Endothelial cell of umbilical vein (primary cell): Measurements from ENCODE around the gene TRAP1. TPM values are rescaled to one million over a fixed set of nuclear protein-coding genes. Genes with fewer than 3 reads are reported as not detected.
A peak's percentile ranks its signal among the peaks of the same experiment; 100 is the strongest.

ENCODE experiments used
- BruUV-seq: library from RNA; stranded (reverse); fragments of 400-500 nt; replicated peaks from 2 replicates; lab custom pipeline; 2021; lab: Mats Ljungman, UMichigan
- CTCF ChIA-PET: fragments of 300-600, 350-600 bp; sonication (Branson Sonifier 250); formaldehyde crosslinking; loops from one replicate; lab custom pipeline; 2021; ENCODE audit warnings: antibody characterized with exemption, inconsistent platforms; lab: Charles Lee
- POLR2A ChIA-PET: fragments of 300-600, 350-600 bp; sonication (Branson Sonifier 250); formaldehyde crosslinking; loops from one replicate; lab custom pipeline; 2021; ENCODE audit warnings: antibody characterized with exemption, inconsistent platforms; lab: Charles Lee
- DNase-seq: peaks from one replicate; pipeline ENCODE4 v3.0.0-alpha.2; 2011; ENCODE audit warnings: low read depth, low spot score
- FAIRE-seq: peaks from 2 replicates; lab custom pipeline; 2011; peaks lifted over from hg19 to GRCh38; lab: Jason Lieb, UNC
- H2AFZ ChIP-seq: 2 replicates; pipeline ENCODE4 v1.6.0; 2012; ENCODE audit warnings: low read depth, low read length, control low read depth, inconsistent platforms
- H3K27ac ChIP-seq: 2 replicates; pipeline ENCODE4 v1.5.1; 2011; ENCODE audit warnings: low read depth, mild to moderate bottlenecking, control low read depth, low read length, moderate library complexity; ENCODE audit not compliant: insufficient read depth
- H3K27me3 ChIP-seq, 2 experiments: 2 replicates each; pipeline versions ENCODE4 v1.6.0 to v1.6.1; 2011; ENCODE audit warnings: low read length in 2 of 2, mixed read lengths in 1 of 2; ENCODE audit not compliant: control insufficient read depth in 2 of 2, insufficient read depth in 2 of 2
- H3K36me3 ChIP-seq, 2 experiments: 2 replicates in 1 of 2; 3 replicates in 1 of 2; pipeline ENCODE4 v1.5.1; 2011; ENCODE audit warnings: low read length in 2 of 2, mild to moderate bottlenecking in 1 of 2, moderate library complexity in 1 of 2; ENCODE audit not compliant: control insufficient read depth in 2 of 2, insufficient read depth in 2 of 2; ENCODE audit errors: extremely low read depth in 1 of 2
- H3K4me1 ChIP-seq: 3 replicates; pipeline ENCODE4 v1.5.1; 2011; ENCODE audit warnings: mild to moderate bottlenecking, low read length; ENCODE audit not compliant: control insufficient read depth, insufficient read depth; ENCODE audit errors: extremely low read depth
- H3K4me2 ChIP-seq: 2 replicates; pipeline ENCODE4 v1.6.1; 2011; ENCODE audit warnings: low read length, control low read depth, mixed read lengths; ENCODE audit not compliant: insufficient read depth
- H3K4me3 ChIP-seq, 3 experiments: fragments of 200-600 bp in 1 of 3; sonication (generic), shearing (Covaris generic) in 1 of 3; replicated peaks in 1 of 3; 2 replicates each; pipeline ENCODE4 v1.5.1; 2011 to 2016; ENCODE audit warnings: control low read depth in 3 of 3, low read length in 3 of 3, mild to moderate bottlenecking in 2 of 3, inconsistent platforms in 1 of 3, low read depth in 1 of 3, moderate library complexity in 1 of 3; ENCODE audit not compliant: insufficient read depth in 1 of 3
- H3K79me2 ChIP-seq: 2 replicates; pipeline ENCODE4 v1.6.0; 2012; ENCODE audit warnings: low read length, inconsistent platforms; ENCODE audit not compliant: control insufficient read depth, insufficient read depth
- H3K9ac ChIP-seq: replicated peaks from 2 replicates; pipeline ENCODE3; 2011; ENCODE audit warnings: low read length, control low read depth; ENCODE audit not compliant: insufficient read depth; ENCODE audit errors: extremely low read depth
- H3K9me1 ChIP-seq: replicated peaks from 3 replicates; pipeline ENCODE4 v1.6.0; 2011; ENCODE audit warnings: mild to moderate bottlenecking, low read length; ENCODE audit not compliant: control insufficient read depth, insufficient read depth; ENCODE audit errors: extremely low read depth
- H3K9me3 ChIP-seq: replicated peaks from 2 replicates; pipeline ENCODE4 v1.5.1; 2012; ENCODE audit warnings: low read length, inconsistent platforms; ENCODE audit not compliant: control insufficient read depth, insufficient read depth
- H4K20me1 ChIP-seq: replicated peaks from 2 replicates; pipeline ENCODE3; 2011; ENCODE audit warnings: mild to moderate bottlenecking, low read length; ENCODE audit not compliant: control insufficient read depth, insufficient read depth; ENCODE audit errors: extremely low read depth
- EZH2 ChIP-seq: IDR thresholded peaks from 2 replicates; pipeline ENCODE4 v1.6.1; 2012; ENCODE audit warnings: borderline replicate concordance, low read depth, mild to moderate bottlenecking, moderate library complexity, low read length, inconsistent platforms; ENCODE audit not compliant: severe bottlenecking
- FOS ChIP-seq: IDR thresholded peaks from 2 replicates; pipeline ENCODE4 v1.6.1; 2011; ENCODE audit warnings: mild to moderate bottlenecking, low read length, moderate library complexity, borderline replicate concordance; ENCODE audit not compliant: insufficient read depth
- POLR2A ChIP-seq: IDR thresholded peaks from 2 replicates; pipeline ENCODE4 v1.6.1; 2012; ENCODE audit warnings: low read depth, mild to moderate bottlenecking, control low read depth, low read length
- dilution Hi-C: fragments of 300-500 bp; cut with MboI; formaldehyde crosslinking; loops from one replicate; pipeline ENCODE4 v1.15.0; 2019; ENCODE audit warnings: low sequenced_read_pairs; ENCODE audit not compliant: extremely low pct_ligation_motif_present
- intact Hi-C: fragments of 100-400 bp; cut with micrococcal nuclease; formaldehyde crosslinking; loops from one replicate; pipeline ENCODE4 v1.10.0; 2022
- polyA plus RNA-seq, 4 experiments: library from polyadenylated mRNA; depleted of rRNA in 3 of 4; stranded (reverse) in 3 of 4; unstranded in 1 of 4; fragments of >200 nt; gene quantifications; 2 replicates each; pipeline versions ENCODE4 v1.2.1 to v1.2.3, GENCODE V29; 2011 to 2012; ENCODE audit warnings: missing spikeins in 1 of 4
- total RNA-seq: library from RNA; stranded (reverse); gene quantifications from 2 replicates; pipeline ENCODE4 v1.2.3, GENCODE V29; 2021
- TF ChIP-seq, protein P1 (sequence below), 2 donors: IDR thresholded peaks; 1 replicate in 1 of 2; 2 replicates in 1 of 2; pipeline ENCODE4 v1.5.1; 2011; ENCODE audit warnings: low read length in 2 of 2, mild to moderate bottlenecking in 2 of 2, moderate library complexity in 2 of 2, control low read depth in 1 of 2, inconsistent platforms in 1 of 2, low read depth in 1 of 2; ENCODE audit not compliant: insufficient read depth in 1 of 2; ENCODE audit errors: extremely low read depth in 1 of 2

Gene TRAP1
- total and polyA plus RNA-seq, 2 donors (not counting 3 experiments of a cell fraction or from before 2014, with no cell fraction given) = 95.6 to 102 TPM

- no peak overlapping the region for H2AFZ ChIP-seq
- H3K36me3 ChIP-seq = peaks cover 0 to 1% of the 10 kb centered on the region in 2 experiments
- no peaks in the 10 kb centered on the region for H3K9me3 ChIP-seq
- no peak overlapping the region for H3K4me3 ChIP-seq
- H3K27me3 ChIP-seq = no peaks in the 10 kb centered on the region
- intact Hi-C loops = no loop called here
- TF ChIP-seq FOS (peak; percentile 25), EZH2 (no peak)
- H3K9ac ChIP-seq = no peak overlapping the region
- BruUV-seq = no TSS peak
- ChIA-PET CTCF (interaction anchor here (0.9 to 1.5 kb wide), 5 partner anchors 9 to 134 kb away, joined by 3 to 4 read pairs (median 4); no protein-coding TSS in a partner anchor), POLR2A (no interaction called here)
- DNase-seq (peak; percentile 80), FAIRE-seq (peak; percentile 62)
- no peaks in the 10 kb centered on the region for H3K79me2 ChIP-seq
- H3K9me1 ChIP-seq = no peaks in the 10 kb centered on the region
- no peaks in the 10 kb centered on the region for H4K20me1 ChIP-seq
- no peak overlapping the region for H3K27ac ChIP-seq
- dilution Hi-C loops = no loop called here
- H3K4me1 ChIP-seq = peaks cover 9% of the 10 kb centered on the region
- H3K4me2 ChIP-seq = no peak overlapping the region
Observed at GRCh38 chr16:3646348-3646920, 70.9 kb downstream of the TRAP1 start.

DNA sequence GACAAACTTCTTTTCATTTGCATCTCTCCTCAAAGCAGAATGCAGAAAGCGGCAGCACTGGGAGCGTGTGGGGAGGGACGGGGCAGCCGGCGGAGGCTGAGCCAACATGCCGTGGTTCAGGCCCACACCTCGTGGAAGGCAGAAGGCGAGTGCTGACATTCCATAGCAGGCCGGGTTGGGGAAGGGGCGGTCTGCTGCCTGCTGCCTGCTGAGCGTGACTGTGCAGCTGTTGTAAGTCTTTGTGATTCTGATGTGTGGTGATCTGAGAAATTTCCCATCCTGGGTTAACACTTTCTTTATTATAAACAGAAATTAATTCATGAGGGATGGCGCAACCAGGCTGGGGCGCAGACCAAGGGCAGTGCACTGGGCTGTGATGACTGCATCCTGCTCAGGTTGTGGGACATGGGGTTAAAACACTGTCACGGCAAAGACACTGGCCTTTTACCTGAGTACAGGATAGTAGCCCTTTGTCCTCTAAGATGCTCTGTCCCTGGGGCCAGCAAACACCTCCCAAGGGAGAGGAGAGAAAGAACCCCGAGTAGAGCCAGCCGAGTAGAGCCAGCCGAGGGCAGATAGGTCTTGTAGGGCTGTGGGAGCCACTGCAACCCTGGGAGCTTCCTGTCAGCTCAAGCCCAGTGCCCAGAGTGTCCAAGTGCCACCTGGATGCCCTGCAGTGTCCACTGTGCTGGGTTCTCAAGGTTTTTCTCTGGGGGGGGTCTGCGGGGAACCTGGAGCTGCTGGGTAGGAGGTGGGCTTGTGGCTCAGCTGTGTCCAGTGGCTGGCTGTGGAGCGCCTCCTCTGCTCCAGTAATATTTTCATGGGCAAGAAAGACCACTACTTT is 71.6 kb downstream of the TRAP1 start:
- POLR2A ChIA-PET = no interaction called here
- CTCF ChIA-PET = interaction anchor here (0.9 to 1.5 kb wide), 5 partner anchors 8 to 135 kb away, joined by 3 to 4 read pairs (median 4); no protein-coding TSS in a partner anchor

More for the DNA sequence above, 71.6 kb downstream of the TRAP1 start:
- no peak overlapping the region for H2AFZ ChIP-seq
- H3K27me3 ChIP-seq = no peaks in the 10 kb centered on the region
- intact Hi-C loops (no loop called here), dilution Hi-C loops (no loop called here)
- BruUV-seq = no TSS peak
- no peaks in the 10 kb centered on the region for H3K9me3 ChIP-seq
- no peaks in the 10 kb centered on the region for H3K79me2 ChIP-seq
- no peaks in the 10 kb centered on the region for H4K20me1 ChIP-seq
- H3K4me3 ChIP-seq = no peak overlapping the region
- H3K27ac ChIP-seq = no peak overlapping the region
- H3K4me2 ChIP-seq = no peak overlapping the region
- FAIRE-seq = no peak
- TF ChIP-seq POLR2A (no peak), FOS (no peak), EZH2 (no peak)
- TF ChIP-seq, protein P1, sequence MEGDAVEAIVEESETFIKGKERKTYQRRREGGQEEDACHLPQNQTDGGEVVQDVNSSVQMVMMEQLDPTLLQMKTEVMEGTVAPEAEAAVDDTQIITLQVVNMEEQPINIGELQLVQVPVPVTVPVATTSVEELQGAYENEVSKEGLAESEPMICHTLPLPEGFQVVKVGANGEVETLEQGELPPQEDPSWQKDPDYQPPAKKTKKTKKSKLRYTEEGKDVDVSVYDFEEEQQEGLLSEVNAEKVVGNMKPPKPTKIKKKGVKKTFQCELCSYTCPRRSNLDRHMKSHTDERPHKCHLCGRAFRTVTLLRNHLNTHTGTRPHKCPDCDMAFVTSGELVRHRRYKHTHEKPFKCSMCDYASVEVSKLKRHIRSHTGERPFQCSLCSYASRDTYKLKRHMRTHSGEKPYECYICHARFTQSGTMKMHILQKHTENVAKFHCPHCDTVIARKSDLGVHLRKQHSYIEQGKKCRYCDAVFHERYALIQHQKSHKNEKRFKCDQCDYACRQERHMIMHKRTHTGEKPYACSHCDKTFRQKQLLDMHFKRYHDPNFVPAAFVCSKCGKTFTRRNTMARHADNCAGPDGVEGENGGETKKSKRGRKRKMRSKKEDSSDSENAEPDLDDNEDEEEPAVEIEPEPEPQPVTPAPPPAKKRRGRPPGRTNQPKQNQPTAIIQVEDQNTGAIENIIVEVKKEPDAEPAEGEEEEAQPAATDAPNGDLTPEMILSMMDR (IDR thresholded peaks at IDR 0.05; ENCODE audit: extremely low read depth in 1 of 2, insufficient read depth in 1 of 2, low read depth in 1 of 2, low read length in 2 of 2) = no peak
- H3K36me3 ChIP-seq = peaks cover 0 to 2% of the 10 kb centered on the region in 2 experiments
- H3K9ac ChIP-seq = no peak overlapping the region
- no peak for DNase-seq
- H3K9me1 ChIP-seq = no peaks in the 10 kb centered on the region
- peaks cover 9% of the 10 kb centered on the region for H3K4me1 ChIP-seq
